ENCODE data around the gene NUP37.

The NUP37 gene

DNA sequence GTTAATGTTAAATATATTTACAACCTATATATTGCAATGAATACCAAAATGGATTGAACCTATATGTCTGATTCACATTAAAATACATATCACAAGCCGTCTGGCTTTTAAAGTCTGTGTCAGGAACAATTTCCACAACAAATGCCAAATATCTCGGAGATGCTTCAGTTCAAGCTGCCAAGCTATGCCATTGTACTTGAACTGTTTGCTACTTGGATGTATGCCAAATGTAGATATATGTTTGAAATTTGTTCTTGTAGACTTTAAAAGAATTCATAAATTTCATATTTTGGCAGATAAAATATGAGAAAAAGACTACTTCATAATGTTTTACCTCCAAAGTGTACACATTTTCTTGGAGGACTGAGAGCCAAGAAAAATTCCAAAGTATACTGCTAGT is 95.1 kb downstream of the NUP37 start:
- DNase-seq: no peak

GRCh38 chr12:102023343-102023930 is 96.5 kb downstream of the NUP37 start:
- no peak for DNase-seq
